Mesothelial cell of epicardium (in vitro differentiated cells): Measurements from ENCODE around the gene ADORA2B. TPM values are rescaled to one million over a fixed set of nuclear protein-coding genes. Genes with fewer than 3 reads are reported as not detected.
"Not testable (repeated sequence)": the region's sequence is repeated elsewhere in the genome, so short reads cannot be mapped to it uniquely, and the experiment has no call there.

Source experiments
- DNase-seq, 2 experiments: peaks; one replicate each; pipeline ENCODE4 v3.0.0; 2021; ENCODE audit warnings: low spot score in 2 of 2; ENCODE audit not compliant: unreplicated experiment in 2 of 2
- H3K27ac Mint-ChIP-seq: 2 replicates; pipeline ENCODE4 v1.8.0; 2021; ENCODE audit warnings: mixed read lengths
- H3K27me3 Mint-ChIP-seq: 2 replicates; pipeline ENCODE4 v1.8.0; 2021; ENCODE audit warnings: low read depth, mixed read lengths
- H3K36me3 Mint-ChIP-seq: 2 replicates; pipeline ENCODE4 v1.8.0; 2021; ENCODE audit warnings: mixed read lengths
- H3K4me1 Mint-ChIP-seq: 2 replicates; pipeline ENCODE4 v1.8.0; 2021; ENCODE audit warnings: mixed read lengths
- H3K4me3 Mint-ChIP-seq: 2 replicates; pipeline ENCODE4 v1.8.0; 2021; ENCODE audit warnings: mild to moderate bottlenecking, moderate library complexity, mixed read lengths
- H3K9me3 Mint-ChIP-seq: 2 replicates; pipeline ENCODE4 v1.8.0; 2021; ENCODE audit warnings: mixed read lengths
- CTCF ChIP-seq: fragments of 200-600 bp; sonication (generic); IDR thresholded peaks from one replicate; pipeline ENCODE4 v1.5.0; 2021; ENCODE audit warnings: antibody characterized with exemption; ENCODE audit not compliant: unreplicated experiment
- total RNA-seq: library from RNA; stranded (reverse); gene quantifications from 3 replicates; pipeline ENCODE4 v1.2.1, GENCODE V29; 2021

Gene ADORA2B
- total RNA-seq, 1 donor from 2014 or later = 4.6 TPM

DNA sequence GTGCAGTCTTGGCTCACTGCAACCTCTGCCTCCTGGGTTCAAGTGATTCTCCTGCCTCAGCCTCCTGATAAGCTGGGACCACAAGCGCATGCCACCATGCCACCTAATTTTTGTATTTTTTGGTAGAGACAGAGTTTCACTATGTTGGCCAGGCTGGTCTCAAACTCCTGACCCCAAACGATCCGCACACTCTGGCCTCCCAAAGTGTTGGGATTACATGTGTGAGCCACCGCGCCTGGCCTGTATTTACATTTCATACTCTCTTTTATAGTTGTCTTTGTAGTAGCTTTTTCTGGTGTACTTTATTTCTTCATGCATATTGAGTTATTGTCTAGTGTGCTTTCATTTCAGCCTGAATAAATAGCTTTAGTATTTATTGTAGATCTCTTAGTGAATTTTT, 10.1 kb upstream of the ADORA2B start:
- Mint-ChIP-seq H3K4me3 (no peak overlapping the region), H3K36me3 (no peaks in the 10 kb centered on the region), H3K9me3 (peaks cover 7% of the 10 kb centered on the region), H3K27me3 (no peaks in the 10 kb centered on the region), H3K4me1 (no peaks in the 10 kb centered on the region), H3K27ac (no peak overlapping the region)
- no peak for TF ChIP-seq CTCF
- DNase-seq = no peak

- H3K27ac Mint-ChIP-seq = no peak overlapping the region
- no peak overlapping the region for H3K4me3 Mint-ChIP-seq
- DNase-seq = no peak
- TF ChIP-seq CTCF = no peak
- H3K27me3 Mint-ChIP-seq = no peaks in the 10 kb centered on the region
- H3K9me3 Mint-ChIP-seq = peaks cover 7% of the 10 kb centered on the region
- H3K4me1 Mint-ChIP-seq = no peaks in the 10 kb centered on the region
- no peaks in the 10 kb centered on the region for H3K36me3 Mint-ChIP-seq
These were observed 9.0 kb upstream of the ADORA2B start for GRCh38 chr17:15935891-15936290.

- not testable (repeated sequence) for H3K27me3 Mint-ChIP-seq, H3K9me3 Mint-ChIP-seq, H3K36me3 Mint-ChIP-seq, H3K4me3 Mint-ChIP-seq, DNase-seq, H3K4me1 Mint-ChIP-seq, H3K27ac Mint-ChIP-seq
These were observed 8.4 kb upstream of the ADORA2B start for GRCh38 chr17:15936481-15936880.

DNA sequence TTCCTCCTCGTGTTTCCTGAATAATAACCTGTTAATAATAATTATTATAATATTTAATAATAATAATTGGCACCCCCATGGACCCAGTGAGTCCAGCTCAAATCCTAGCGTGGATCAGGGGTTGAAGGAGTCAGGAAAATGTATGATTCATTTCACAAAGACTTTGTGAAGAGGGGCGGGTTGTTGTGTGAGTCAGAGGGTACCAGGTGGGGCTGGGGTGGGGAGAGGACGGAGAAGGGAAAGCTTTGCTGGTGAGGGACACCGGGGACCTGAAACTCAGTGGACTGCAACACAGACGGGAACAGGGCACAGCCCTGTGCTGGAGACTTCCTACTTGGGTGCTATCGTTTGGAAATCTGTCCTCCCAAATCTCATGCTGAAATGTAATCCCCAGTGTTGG, 3.1 kb upstream of the ADORA2B start:
- DNase-seq = no peak
- H3K27me3 Mint-ChIP-seq = peaks cover 33% of the 10 kb centered on the region
- no peaks in the 10 kb centered on the region for H3K9me3 Mint-ChIP-seq
- no peak overlapping the region for H3K27ac Mint-ChIP-seq
- H3K4me3 Mint-ChIP-seq = no peak overlapping the region
- no peak for TF ChIP-seq CTCF
- H3K36me3 Mint-ChIP-seq = no peaks in the 10 kb centered on the region
- peaks cover 10% of the 10 kb centered on the region for H3K4me1 Mint-ChIP-seq

GRCh38 chr17:15942207-15942833, 2.6 kb upstream of the ADORA2B start:
- DNase-seq = no peak
- Mint-ChIP-seq H3K4me1 (peaks cover 10% of the 10 kb centered on the region), H3K36me3 (no peaks in the 10 kb centered on the region), H3K4me3 (no peak overlapping the region), H3K27ac (no peak overlapping the region), H3K9me3 (no peaks in the 10 kb centered on the region), H3K27me3 (peaks cover 38% of the 10 kb centered on the region)
- no peak for TF ChIP-seq CTCF

- Mint-ChIP-seq H3K27ac (no peak overlapping the region), H3K27me3 (peaks cover 40% of the 10 kb centered on the region), H3K4me3 (peak overlapping the region; percentile 72), H3K36me3 (no peaks in the 10 kb centered on the region), H3K4me1 (peaks cover 13% of the 10 kb centered on the region), H3K9me3 (no peaks in the 10 kb centered on the region)
- DNase-seq = peak in 1 of 2 experiments; percentile 55
- TF ChIP-seq CTCF = no peak
These were observed 765 bp upstream of the ADORA2B start for GRCh38 chr17:15943971-15944758.
